Vagina (tissue), 2 donors: Measurements from ENCODE around the gene ARHGAP8. TPM values are rescaled to one million over a fixed set of nuclear protein-coding genes. Genes with fewer than 3 reads are reported as not detected.

Experiments
- DNase-seq, 2 donors: peaks; one replicate each; pipeline ENCODE4 v3.0.0-alpha.2; 2017; ENCODE audit errors: extremely low spot score in 2 of 2
- H3K27ac ChIP-seq: fragments of 200-600 bp; sonication (generic); one replicate; pipeline ENCODE4 v1.5.1; 2019
- H3K27me3 ChIP-seq: fragments of 200-600 bp; sonication (generic); one replicate; pipeline ENCODE4 v1.5.1; 2019
- H3K36me3 ChIP-seq, 2 donors: fragments of 200-600 bp; sonication (generic); one replicate each; pipeline ENCODE4 v1.5.1; 2017 to 2019
- H3K4me1 ChIP-seq: fragments of 200-600 bp; sonication (generic); one replicate; pipeline ENCODE4 v1.5.1; 2019
- H3K4me3 ChIP-seq, 2 donors: fragments of 200-600 bp; sonication (generic); 1 replicate in 1 of 2; 2 replicates in 1 of 2; pipeline ENCODE4 v1.5.1; 2016 to 2019
- H3K9me3 ChIP-seq: fragments of 200-600 bp; sonication (generic); one replicate; pipeline ENCODE4 v1.5.1; 2019
- POLR2A ChIP-seq, 2 donors: fragments of 450-650 bp; IDR thresholded peaks; one replicate each; pipeline ENCODE4 v1.6.1; 2017; ENCODE audit warnings: antibody characterized with exemption in 2 of 2, mild to moderate bottlenecking in 2 of 2, moderate library complexity in 2 of 2
- POLR2AphosphoS5 ChIP-seq, 2 donors: sonication (generic); formaldehyde crosslinking; IDR thresholded peaks; one replicate each; pipeline ENCODE4 v1.9.0; 2017; ENCODE audit warnings: antibody characterized with exemption in 2 of 2, mild to moderate bottlenecking in 2 of 2, low read depth in 1 of 2; ENCODE audit not compliant: insufficient read depth in 1 of 2
- intact Hi-C: fragments of 100-400 bp; cut with DNase I; formaldehyde crosslinking; loops from one replicate; pipeline ENCODE4 v1.15.1; 2023
- total RNA-seq: library from RNA; depleted of rRNA; stranded (reverse); fragments of >200 nt; gene quantifications from one replicate; pipeline ENCODE4 v1.2.3, GENCODE V29; 2016
- TF ChIP-seq, protein P1 (sequence below), 3 experiments: fragments of 450-650 bp in 2 of 3; fragments of 200-600 bp in 1 of 3; sonication (generic) in 1 of 3; IDR thresholded peaks; one replicate each; pipeline ENCODE4 v1.5.1; 2017 to 2019; ENCODE audit warnings: antibody characterized with exemption in 3 of 3, mild to moderate bottlenecking in 2 of 3, moderate library complexity in 2 of 3

The ARHGAP8 gene
- total RNA-seq, 1 donor from 2014 or later: 9.3 TPM

DNA sequence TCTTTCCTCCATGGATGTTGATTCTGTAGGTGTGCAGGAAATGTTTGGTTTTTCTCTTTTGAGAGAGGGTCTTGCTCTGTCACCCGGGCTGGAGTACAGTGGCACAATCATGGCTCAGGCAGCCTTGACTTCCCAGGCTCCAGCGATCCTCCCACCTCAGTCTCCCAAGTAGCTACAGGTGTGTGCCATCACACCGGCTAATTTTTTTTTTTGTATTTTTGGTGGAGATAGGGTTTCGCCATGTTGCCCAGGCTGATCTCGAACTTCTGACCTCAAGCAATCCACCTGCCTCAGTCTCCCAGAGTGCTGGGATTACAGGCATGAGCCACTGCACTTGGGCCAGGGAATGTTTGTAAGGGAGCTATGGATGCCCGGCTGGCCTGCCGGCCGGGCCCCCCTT, 45.9 kb upstream of the ARHGAP8 start:
- TF ChIP-seq, protein P1, sequence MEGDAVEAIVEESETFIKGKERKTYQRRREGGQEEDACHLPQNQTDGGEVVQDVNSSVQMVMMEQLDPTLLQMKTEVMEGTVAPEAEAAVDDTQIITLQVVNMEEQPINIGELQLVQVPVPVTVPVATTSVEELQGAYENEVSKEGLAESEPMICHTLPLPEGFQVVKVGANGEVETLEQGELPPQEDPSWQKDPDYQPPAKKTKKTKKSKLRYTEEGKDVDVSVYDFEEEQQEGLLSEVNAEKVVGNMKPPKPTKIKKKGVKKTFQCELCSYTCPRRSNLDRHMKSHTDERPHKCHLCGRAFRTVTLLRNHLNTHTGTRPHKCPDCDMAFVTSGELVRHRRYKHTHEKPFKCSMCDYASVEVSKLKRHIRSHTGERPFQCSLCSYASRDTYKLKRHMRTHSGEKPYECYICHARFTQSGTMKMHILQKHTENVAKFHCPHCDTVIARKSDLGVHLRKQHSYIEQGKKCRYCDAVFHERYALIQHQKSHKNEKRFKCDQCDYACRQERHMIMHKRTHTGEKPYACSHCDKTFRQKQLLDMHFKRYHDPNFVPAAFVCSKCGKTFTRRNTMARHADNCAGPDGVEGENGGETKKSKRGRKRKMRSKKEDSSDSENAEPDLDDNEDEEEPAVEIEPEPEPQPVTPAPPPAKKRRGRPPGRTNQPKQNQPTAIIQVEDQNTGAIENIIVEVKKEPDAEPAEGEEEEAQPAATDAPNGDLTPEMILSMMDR (IDR thresholded peaks at IDR 0.05): no peak
- TF ChIP-seq POLR2AphosphoS5 (IDR thresholded peaks at IDR 0.05; ENCODE audit: insufficient read depth in 1 of 2, low read depth in 1 of 2): no peak
- TF ChIP-seq POLR2A (IDR thresholded peaks at IDR 0.05): no peak

DNA sequence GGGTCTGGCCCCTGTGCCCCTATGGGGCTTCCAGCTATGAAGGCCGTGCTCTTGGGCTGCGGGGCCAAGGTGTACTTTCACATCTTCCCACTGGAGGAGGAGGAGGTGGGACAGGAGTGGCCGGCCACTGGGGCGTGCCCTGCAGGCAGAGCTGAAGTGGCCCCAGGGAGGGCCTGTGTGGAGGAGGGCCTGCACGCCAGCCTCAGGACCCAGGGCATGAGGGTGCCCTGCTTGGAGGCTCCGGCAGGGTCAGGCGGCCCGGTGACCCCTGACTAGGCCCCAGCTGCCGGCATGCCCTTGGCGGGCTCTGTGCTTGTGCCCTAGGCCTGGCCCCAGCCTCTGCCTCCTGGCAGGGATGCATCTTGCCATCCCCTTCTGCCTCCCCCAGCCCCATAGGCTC, 45.2 kb upstream of the ARHGAP8 start:
- intact Hi-C loops: no loop called here
- Histone ChIP-seq H3K27me3 (no peaks in the 10 kb centered on the region), H3K4me3 (no peak overlapping the region), H3K27ac (no peak overlapping the region), H3K4me1 (peaks cover 56% of the 10 kb centered on the region), H3K36me3 (no peaks in the 10 kb centered on the region), H3K9me3 (no peaks in the 10 kb centered on the region)
- TF ChIP-seq, protein P1 (IDR thresholded peaks at IDR 0.05): no peak
- TF ChIP-seq POLR2AphosphoS5 (IDR thresholded peaks at IDR 0.05; ENCODE audit: insufficient read depth in 1 of 2, low read depth in 1 of 2): no peak
- no peak for TF ChIP-seq POLR2A (IDR thresholded peaks at IDR 0.05)
- DNase-seq: no peak

More for the DNA sequence above, 45.9 kb upstream of the ARHGAP8 start:
- intact Hi-C loops: no loop called here
- Histone ChIP-seq H3K4me1 (peaks cover 53% of the 10 kb centered on the region), H3K27ac (no peak overlapping the region), H3K9me3 (no peaks in the 10 kb centered on the region), H3K27me3 (no peaks in the 10 kb centered on the region), H3K36me3 (no peaks in the 10 kb centered on the region), H3K4me3 (no peak overlapping the region)
- no peak for DNase-seq

DNA sequence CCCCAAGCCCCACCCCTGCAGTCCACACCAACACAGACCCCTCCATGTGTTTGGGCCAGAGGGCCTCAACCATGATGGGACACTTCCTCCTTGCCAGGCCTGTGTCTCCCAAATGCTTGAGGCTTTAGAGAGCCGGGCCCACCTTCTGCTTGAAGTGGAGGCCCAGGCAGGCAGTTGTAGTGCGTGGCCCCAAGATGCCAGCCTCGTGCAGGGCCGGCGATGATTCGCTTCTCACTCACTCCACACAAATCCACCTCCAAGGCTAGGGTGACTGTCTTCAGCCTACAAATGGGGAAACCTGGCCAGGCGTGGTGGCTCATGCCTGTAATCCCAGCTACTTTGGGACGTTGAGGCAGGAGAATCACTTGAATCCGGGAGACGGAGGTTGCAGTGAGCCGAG, 44.6 kb upstream of the ARHGAP8 start:
- Histone ChIP-seq H3K27me3 (no peaks in the 10 kb centered on the region), H3K27ac (no peak overlapping the region), H3K9me3 (no peaks in the 10 kb centered on the region), H3K4me3 (no peak overlapping the region), H3K4me1 (peaks cover 58% of the 10 kb centered on the region), H3K36me3 (no peaks in the 10 kb centered on the region)
- intact Hi-C loops: no loop called here
- no peak for DNase-seq
- no peak for TF ChIP-seq POLR2A (IDR thresholded peaks at IDR 0.05)
- TF ChIP-seq, protein P1 (IDR thresholded peaks at IDR 0.05): no peak
- TF ChIP-seq POLR2AphosphoS5 (IDR thresholded peaks at IDR 0.05; ENCODE audit: insufficient read depth in 1 of 2, low read depth in 1 of 2): no peak

DNA sequence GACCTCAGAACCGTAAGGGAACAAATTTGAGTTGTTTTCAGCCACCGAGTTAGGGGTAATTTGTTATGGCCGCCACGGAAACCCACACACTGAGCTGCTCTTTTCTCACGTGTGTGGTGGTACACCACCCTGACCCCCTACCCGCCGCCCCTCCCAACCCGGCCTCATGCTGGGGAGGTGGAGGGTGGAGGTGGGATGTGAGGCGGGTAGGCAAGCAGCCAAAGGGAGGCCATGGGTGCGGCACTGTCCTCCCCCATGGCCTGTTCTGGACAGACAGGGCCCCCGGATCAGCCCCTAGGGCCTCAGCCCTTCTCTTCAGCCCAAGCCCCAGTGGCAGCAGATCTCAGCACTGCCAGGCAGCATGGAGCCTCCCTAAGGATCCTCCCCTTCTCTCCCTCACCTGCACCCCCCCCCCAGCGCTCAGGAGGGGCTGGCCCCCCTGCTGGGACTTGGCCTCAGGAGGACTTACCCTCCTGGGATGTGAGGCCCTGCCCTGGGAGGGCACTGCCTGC, 42.4 kb upstream of the ARHGAP8 start:
- DNase-seq: no peak
- H3K36me3 ChIP-seq: no peaks in the 10 kb centered on the region
- H3K4me3 ChIP-seq: no peak overlapping the region
- no peaks in the 10 kb centered on the region for H3K9me3 ChIP-seq
- H3K27ac ChIP-seq: peak overlapping the region; percentile 16
- TF ChIP-seq, protein P1 (IDR thresholded peaks at IDR 0.05): no peak
- TF ChIP-seq POLR2A (IDR thresholded peaks at IDR 0.05) (no peak), POLR2AphosphoS5 (IDR thresholded peaks at IDR 0.05; ENCODE audit: insufficient read depth in 1 of 2, low read depth in 1 of 2) (no peak)
- intact Hi-C loops: no loop called here
- H3K4me1 ChIP-seq: peaks cover 50% of the 10 kb centered on the region
- H3K27me3 ChIP-seq: no peaks in the 10 kb centered on the region

DNA sequence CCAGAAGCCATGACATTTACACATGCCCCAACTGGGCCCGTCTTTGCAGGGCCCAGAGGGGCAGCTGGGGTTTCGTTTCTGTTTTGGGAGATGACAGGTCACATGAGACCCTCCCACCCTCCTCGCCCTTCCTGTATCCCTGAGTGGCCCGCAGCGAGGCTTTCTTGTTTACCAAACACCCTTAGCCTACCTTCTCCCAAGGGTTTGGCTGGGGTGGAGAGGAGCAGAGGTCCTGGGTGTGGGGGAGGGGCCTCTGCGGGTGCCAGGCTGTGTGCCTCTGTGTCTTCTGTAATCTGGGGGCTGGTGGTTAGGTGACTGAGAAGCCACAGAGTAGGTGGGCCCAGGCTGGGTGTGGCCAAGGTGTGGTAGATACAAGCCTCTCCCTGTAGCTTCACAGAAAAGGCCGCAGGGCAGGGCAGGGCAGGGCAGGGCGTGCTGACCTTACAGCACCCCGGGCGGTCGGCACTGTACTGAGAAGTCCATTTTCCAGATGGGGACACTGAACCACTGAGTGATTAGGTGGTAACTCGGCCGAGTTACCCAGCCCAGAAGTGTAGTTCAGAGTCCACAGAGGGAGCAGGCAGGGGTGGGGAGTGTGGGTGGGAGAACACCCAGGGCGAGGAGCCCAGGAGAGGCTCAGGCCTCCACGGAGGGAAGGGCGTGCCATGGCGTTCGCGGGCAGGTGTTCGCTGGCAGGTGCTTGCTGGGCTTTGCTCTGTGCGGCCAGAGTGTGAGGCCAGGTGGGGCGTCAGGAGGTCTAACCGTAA, 41.7 kb upstream of the ARHGAP8 start:
- DNase-seq: no peak
- H3K4me1 ChIP-seq: peaks cover 47% of the 10 kb centered on the region
- no peaks in the 10 kb centered on the region for H3K27me3 ChIP-seq
- H3K4me3 ChIP-seq: no peak overlapping the region
- intact Hi-C loops: no loop called here
- no peaks in the 10 kb centered on the region for H3K9me3 ChIP-seq
- TF ChIP-seq POLR2A (IDR thresholded peaks at IDR 0.05) (no peak), POLR2AphosphoS5 (IDR thresholded peaks at IDR 0.05; ENCODE audit: insufficient read depth in 1 of 2, low read depth in 1 of 2) (no peak)
- TF ChIP-seq, protein P1 (IDR thresholded peaks at IDR 0.05): no peak
- H3K36me3 ChIP-seq: no peaks in the 10 kb centered on the region
- H3K27ac ChIP-seq: peak overlapping the region; percentile 16
